Embryonic facial prominence (tissue), 1 donor: ENCODE measurements around the gene FNDC11.

Experiments used
- DNase-seq: peaks from one replicate; pipeline ENCODE4 v3.0.0-alpha.2; 2016; ENCODE audit errors: extremely low spot score

The FNDC11 gene

GRCh38 chr20:63579017-63579694 lies 25.2 kb downstream of the FNDC11 start:
- no peak for DNase-seq

GRCh38 chr20:63580796-63581461 lies 27.0 kb downstream of the FNDC11 start:
- no peak for DNase-seq

- DNase-seq: no peak
Observed at GRCh38 chr20:63582382-63583063, 28.6 kb downstream of the FNDC11 start.

GRCh38 chr20:63585616-63586565 lies 31.9 kb downstream of the FNDC11 start:
- DNase-seq: no peak

GRCh38 chr20:63586797-63587196 lies 32.8 kb downstream of the FNDC11 start:
- DNase-seq: no peak

- no peak for DNase-seq
Observed at GRCh38 chr20:63587256-63587655, 33.3 kb downstream of the FNDC11 start.

GRCh38 chr20:63587776-63588591 lies 34.0 kb downstream of the FNDC11 start:
- DNase-seq: no peak

GRCh38 chr20:63588641-63589041 lies 34.7 kb downstream of the FNDC11 start:
- no peak for DNase-seq

GRCh38 chr20:63589261-63590217 lies 35.6 kb downstream of the FNDC11 start:
- DNase-seq: no peak

- no peak for DNase-seq
Observed at GRCh38 chr20:63590218-63591146, 36.5 kb downstream of the FNDC11 start.

- DNase-seq: no peak
Observed at GRCh38 chr20:63591147-63591533, 37.2 kb downstream of the FNDC11 start.

- DNase-seq: no peak
Observed at GRCh38 chr20:63591786-63592355, 37.9 kb downstream of the FNDC11 start.

- no peak for DNase-seq
Observed at GRCh38 chr20:63592661-63593060, 38.7 kb downstream of the FNDC11 start.

GRCh38 chr20:63594043-63594561 lies 40.1 kb downstream of the FNDC11 start:
- DNase-seq: no peak

- no peak for DNase-seq
Observed at GRCh38 chr20:63595416-63596127, 41.6 kb downstream of the FNDC11 start.

GRCh38 chr20:63596423-63596822 lies 42.5 kb downstream of the FNDC11 start:
- DNase-seq: no peak
